Esophagus (tissue), 2 donors: ENCODE data around the gene FRAT1. TPM values are rescaled to one million over a fixed set of nuclear protein-coding genes. Genes with fewer than 3 reads are reported as not detected.
A peak's percentile ranks its signal among the peaks of the same experiment; 100 is the strongest.

Experiments used
- H3K27ac ChIP-seq, 2 donors: one replicate each; pipeline ENCODE4 v1.5.1; 2013; ENCODE audit warnings: low read depth in 2 of 2, mild to moderate bottlenecking in 2 of 2, inconsistent platforms in 1 of 2, low read length in 1 of 2, moderate library complexity in 1 of 2
- H3K27me3 ChIP-seq, 2 donors: one replicate each; pipeline ENCODE4 v1.6.1; 2013; ENCODE audit warnings: low read length in 2 of 2, control low read depth in 1 of 2, mild to moderate bottlenecking in 1 of 2; ENCODE audit not compliant: insufficient read depth in 2 of 2, control insufficient read depth in 1 of 2
- H3K36me3 ChIP-seq, 2 donors: one replicate each; pipeline ENCODE4 v1.6.1; 2013; ENCODE audit warnings: low read length in 1 of 2; ENCODE audit not compliant: control insufficient read depth in 2 of 2, insufficient read depth in 2 of 2
- H3K4me1 ChIP-seq, 2 donors: one replicate each; pipeline ENCODE4 v1.6.1; 2013; ENCODE audit warnings: low read length in 1 of 2; ENCODE audit not compliant: control insufficient read depth in 2 of 2, insufficient read depth in 2 of 2
- H3K4me3 ChIP-seq, 2 donors: one replicate each; pipeline ENCODE4 v1.5.1; 2013; ENCODE audit warnings: low read length in 2 of 2, mild to moderate bottlenecking in 2 of 2, low read depth in 1 of 2, moderate library complexity in 1 of 2
- H3K9me3 ChIP-seq, 2 donors: one replicate each; pipeline ENCODE4 v1.6.1; 2013; ENCODE audit warnings: mild to moderate bottlenecking in 2 of 2, low read depth in 1 of 2, low read length in 1 of 2, moderate library complexity in 1 of 2; ENCODE audit not compliant: control insufficient read depth in 2 of 2, insufficient read depth in 1 of 2
- WGBS, 2 donors: extraction: QIAGEN DNeasy Blood & Tissue Kit; methylation state at CpG; one replicate each; pipeline ENCODE4 v1.1.7; 2013; 5-methylcytosine and 5-hydroxymethylcytosine counted together
- polyA plus RNA-seq, 2 donors: library from polyadenylated mRNA; stranded (reverse); fragments of 200-250 nt; gene quantifications; one replicate each; pipeline ENCODE4 v1.2.3, GENCODE V29; 2013
- donor health status: healthy with polysubstance abuse.
- donor health status: Bipolar disorder and iron deficiency.

FRAT1 gene
- polyA plus RNA-seq, 2 donors: 1.2 to 1.8 TPM

DNA sequence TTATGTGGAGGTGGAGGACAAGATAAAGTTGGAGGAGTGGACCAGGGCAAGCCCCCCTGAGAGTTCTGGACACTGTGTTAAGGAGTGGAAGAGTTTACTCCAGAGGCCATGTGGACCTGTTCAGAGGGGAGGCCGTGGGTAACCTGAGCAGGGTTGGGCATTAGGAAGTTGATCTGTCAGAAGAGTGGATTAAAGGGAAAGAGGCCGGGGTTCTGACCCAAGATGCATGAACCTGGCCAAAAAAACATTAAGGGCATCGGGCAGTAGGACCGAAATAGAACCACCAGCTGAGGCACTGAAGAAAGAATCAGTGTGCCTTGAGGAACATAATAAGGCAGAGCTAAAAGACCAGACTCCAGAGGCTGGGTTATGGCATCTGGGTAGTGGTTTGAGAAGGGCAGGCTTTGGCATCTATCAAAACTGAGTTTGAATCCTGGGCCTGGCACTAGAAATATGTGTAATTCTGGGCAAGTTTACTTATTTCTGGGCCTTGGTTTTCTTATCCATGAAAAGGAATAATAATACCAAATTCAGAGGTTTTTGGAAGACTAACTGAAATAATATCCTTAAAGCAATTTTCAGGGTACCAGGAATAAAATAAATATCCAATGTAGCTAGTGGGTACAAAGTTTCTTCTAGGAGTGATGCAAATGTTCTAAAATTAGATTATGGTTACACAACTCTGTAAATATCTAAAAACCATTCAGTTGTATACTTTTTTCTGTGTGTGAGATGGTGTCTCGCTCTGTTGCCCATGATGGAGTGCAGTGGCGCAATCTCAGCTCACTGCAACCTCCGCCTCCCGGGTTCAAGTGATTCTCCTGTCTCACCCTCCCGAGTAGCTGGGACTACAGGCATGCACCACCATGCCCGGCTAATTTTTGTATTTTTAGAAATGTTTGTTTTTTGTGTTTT is 10.9 kb upstream of the FRAT1 start:
- Histone ChIP-seq H3K27me3 (no peaks in the 10 kb centered on the region), H3K27ac (no peak overlapping the region), H3K36me3 (no peaks in the 10 kb centered on the region), H3K4me3 (no peak overlapping the region), H3K9me3 (no peaks in the 10 kb centered on the region), H3K4me1 (no peaks in the 10 kb centered on the region)
- WGBS, 2 donors: 76 to 77% methylated on average over 10 of the region's 10 CpGs

DNA sequence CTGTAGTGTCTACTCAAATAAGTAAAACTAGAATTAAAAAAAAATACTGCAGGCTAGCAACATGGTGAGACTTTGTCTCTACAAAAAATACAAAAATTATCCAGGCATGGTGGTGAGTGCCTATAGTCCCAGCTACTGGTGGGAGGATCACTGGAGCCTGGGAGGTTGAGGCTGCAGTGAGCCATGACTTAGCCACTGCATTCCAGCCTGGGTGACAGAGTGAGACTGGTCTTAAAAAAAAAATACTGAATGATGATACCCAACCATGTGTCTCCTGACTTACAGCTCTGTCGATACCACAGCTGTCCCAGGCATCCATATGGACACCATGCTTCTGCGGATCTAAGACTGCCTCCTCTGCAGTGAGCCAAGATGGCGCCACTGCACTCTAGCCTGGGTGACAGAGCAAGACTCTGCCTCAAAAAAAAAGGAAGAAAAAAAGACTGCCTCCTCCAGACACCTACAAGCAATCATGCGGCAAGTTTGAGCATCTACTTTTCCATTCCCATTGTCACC is 7.9 kb upstream of the FRAT1 start:
- no peaks in the 10 kb centered on the region for H3K36me3 ChIP-seq
- no peak overlapping the region for H3K4me3 ChIP-seq
- H3K9me3 ChIP-seq: no peaks in the 10 kb centered on the region
- 95 to 96% methylated on average over 4 of the region's 4 CpGs for WGBS, 2 donors
- no peaks in the 10 kb centered on the region for H3K4me1 ChIP-seq
- H3K27me3 ChIP-seq: no peaks in the 10 kb centered on the region
- no peak overlapping the region for H3K27ac ChIP-seq

DNA sequence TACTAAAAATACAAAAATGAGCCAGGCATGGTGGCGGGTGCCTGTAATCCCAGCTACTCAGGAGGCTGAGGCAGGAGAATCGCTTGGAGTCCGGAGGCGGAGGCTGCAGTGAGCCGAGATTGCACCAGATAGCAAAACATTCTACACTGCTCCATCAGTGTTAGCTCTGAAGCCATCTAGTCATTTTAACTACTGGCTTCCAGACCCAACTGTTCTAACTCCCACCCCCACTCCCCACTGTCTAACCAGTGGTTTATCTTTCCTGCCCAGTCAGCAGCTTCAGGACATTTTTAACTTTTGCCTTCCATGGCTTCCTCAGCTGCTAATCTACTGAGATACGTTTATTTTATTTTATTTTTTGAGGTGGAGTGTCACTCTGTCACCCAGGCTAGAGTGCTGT is 6.2 kb upstream of the FRAT1 start:
- H3K36me3 ChIP-seq: no peaks in the 10 kb centered on the region
- no peaks in the 10 kb centered on the region for H3K4me1 ChIP-seq
- no peak overlapping the region for H3K27ac ChIP-seq
- no peaks in the 10 kb centered on the region for H3K9me3 ChIP-seq
- 84 to 89% methylated on average over 6 of the region's 6 CpGs for WGBS, 2 donors
- no peak overlapping the region for H3K4me3 ChIP-seq
- no peaks in the 10 kb centered on the region for H3K27me3 ChIP-seq

DNA sequence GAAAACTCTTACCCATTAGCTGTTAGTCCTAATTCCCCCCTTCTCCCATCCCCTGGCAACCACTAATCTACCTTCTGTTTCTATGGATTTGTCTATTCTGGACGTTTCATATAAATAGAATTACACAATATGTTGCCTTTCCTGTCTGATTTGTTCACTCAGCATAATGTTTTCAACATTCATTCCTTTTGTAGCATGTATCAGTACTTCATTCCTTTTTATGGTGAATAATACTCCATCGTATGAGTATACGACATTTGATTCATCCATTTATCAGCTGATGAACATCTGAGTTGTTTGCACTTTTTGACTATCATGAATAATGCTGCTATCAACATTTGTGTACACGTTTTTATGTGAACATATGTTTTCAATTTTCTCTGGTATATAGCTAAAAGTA is 4.4 kb upstream of the FRAT1 start:
- H3K4me3 ChIP-seq: no peak overlapping the region
- H3K9me3 ChIP-seq: no peaks in the 10 kb centered on the region
- no peak overlapping the region for H3K27ac ChIP-seq
- 45 to 52% methylated on average over 4 of the region's 4 CpGs for WGBS, 2 donors
- H3K27me3 ChIP-seq: no peaks in the 10 kb centered on the region
- no peaks in the 10 kb centered on the region for H3K36me3 ChIP-seq
- H3K4me1 ChIP-seq: no peaks in the 10 kb centered on the region

DNA sequence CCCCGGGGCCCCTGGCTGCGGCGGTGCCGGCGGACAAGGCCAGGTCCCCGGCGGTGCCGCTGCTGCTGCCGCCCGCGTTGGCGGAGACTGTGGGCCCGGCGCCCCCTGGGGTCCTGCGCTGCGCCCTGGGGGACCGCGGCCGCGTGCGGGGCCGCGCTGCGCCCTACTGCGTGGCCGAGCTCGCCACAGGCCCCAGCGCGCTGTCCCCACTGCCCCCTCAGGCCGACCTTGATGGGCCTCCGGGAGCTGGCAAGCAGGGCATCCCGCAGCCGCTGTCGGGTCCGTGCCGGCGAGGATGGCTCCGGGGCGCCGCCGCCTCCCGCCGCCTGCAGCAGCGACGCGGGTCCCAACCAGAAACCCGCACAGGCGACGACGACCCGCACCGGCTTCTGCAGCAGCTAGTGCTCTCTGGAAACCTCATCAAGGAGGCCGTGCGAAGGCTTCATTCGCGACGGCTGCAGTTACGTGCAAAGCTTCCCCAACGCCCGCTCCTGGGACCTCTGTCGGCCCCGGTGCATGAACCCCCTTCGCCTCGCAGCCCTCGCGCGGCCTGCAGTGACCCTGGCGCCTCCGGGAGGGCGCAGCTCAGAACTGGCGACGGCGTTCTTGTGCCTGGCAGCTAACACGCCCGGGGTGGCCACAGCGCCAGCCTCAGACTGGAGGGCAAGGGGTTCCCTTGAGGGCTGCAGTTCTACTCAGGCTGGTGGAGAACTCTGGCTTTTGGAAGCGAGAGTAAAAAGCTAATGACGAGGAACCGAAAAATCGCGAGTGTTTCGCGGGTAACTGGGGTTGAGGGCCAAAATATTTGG is 804 bp downstream of the FRAT1 start:
- H3K36me3 ChIP-seq: no peaks in the 10 kb centered on the region
- WGBS, 2 donors: 1% methylated on average over 77 to 83 of the region's 83 CpGs
- H3K27me3 ChIP-seq: no peaks in the 10 kb centered on the region
- H3K4me1 ChIP-seq: peaks cover 7 to 13% of the 10 kb centered on the region in 2 donors
- H3K27ac ChIP-seq: peak overlapping the region; percentile 97 to 99
- H3K9me3 ChIP-seq: no peaks in the 10 kb centered on the region
- peak overlapping the region; percentile 77 to 82 for H3K4me3 ChIP-seq

DNA sequence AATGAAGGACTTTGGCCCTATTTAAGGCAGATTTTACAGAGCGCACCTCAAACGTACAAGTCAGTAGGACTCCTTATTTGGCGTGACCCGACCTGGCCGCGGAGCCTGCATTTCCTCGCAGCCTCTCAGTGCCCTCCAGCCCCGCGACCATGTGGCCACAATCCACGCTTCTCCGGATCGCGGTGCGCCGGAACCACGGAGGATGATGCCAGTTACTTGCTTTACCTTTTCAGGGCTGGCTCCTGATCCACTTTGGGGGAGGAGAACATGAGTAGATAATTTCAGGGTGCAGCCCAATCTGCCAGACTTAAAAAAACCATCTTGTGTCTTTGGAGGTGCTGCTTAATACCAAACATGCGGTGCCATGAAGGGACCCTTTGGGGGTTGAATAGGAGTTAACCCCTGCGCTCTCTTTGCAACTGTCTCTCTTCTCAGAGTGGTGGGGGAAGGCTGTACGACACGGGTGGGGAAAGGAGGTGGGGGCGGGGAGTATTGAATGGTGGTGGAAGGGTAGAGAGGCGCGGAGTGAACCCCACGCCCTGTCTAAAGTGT is 1.5 kb downstream of the FRAT1 start:
- no peaks in the 10 kb centered on the region for H3K27me3 ChIP-seq
- H3K27ac ChIP-seq: no peak overlapping the region
- H3K36me3 ChIP-seq: no peaks in the 10 kb centered on the region
- peaks cover 7 to 13% of the 10 kb centered on the region in 2 donors for H3K4me1 ChIP-seq
- WGBS, 2 donors: 18 to 31% methylated on average over 24 of the region's 24 CpGs
- peak overlapping the region; percentile 77 to 82 for H3K4me3 ChIP-seq
- no peaks in the 10 kb centered on the region for H3K9me3 ChIP-seq

DNA sequence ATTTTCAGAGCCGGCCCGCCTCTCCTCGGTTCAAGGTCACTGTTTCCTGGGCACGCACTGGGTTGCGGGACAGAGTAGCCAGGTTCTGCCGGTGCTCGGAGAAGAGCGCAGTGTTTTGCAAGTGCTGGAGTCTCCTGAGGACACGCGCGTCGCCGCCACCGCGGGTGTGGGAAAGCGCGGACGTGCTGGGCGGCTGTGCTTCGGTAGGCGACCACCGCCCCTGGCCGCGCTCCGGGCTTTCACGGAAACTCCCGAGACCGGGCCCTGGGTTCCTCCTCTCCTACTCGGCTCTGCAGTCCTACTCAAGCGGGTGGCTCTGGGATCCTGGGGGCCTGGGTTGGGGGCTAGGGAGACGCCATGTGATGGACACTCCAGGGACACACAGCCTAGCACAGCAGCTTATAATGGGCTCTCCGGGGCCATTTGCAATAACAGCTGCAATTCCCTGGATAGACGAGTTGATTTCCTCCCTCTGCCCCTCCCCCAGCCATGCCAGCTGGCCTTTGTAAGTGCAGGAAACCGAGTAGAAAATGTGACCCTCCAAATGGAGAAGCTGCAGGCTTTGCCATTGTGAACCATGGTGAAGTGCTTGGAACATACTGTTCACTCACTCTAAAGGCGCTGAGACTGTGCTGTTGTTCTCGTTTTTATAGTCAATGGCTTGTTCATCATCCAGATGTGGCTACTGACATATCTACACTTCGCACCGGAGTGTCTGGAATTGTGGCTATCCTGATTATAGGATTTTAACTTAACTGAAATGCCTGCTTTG is 2.1 kb downstream of the FRAT1 start:
- Histone ChIP-seq H3K9me3 (no peaks in the 10 kb centered on the region), H3K4me3 (peak overlapping the region in 1 of 2 donors; percentile 77), H3K27ac (no peak overlapping the region), H3K27me3 (no peaks in the 10 kb centered on the region), H3K4me1 (peaks cover 7 to 13% of the 10 kb centered on the region in 2 donors), H3K36me3 (no peaks in the 10 kb centered on the region)
- 34 to 54% methylated on average over 37 to 38 of the region's 38 CpGs for WGBS, 2 donors

DNA sequence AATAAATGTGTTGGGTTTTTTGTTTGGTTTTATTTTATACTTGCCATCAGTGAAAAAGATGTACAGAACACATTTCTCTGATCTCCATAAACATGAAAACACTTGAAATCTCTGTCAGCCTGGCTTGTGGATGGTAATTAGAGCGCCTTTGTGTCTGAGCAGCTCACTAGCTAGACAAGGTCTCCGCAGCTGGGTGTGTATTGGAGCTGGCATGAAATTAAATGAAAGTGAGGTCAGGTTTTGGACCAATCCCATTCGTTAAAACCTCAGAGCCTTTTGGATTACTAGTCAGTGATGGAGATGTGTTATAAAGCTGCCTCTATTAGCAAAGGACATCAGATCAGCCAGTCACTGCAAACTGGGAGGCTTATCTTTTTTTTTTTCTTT is 2.7 kb downstream of the FRAT1 start:
- H3K27ac ChIP-seq: no peak overlapping the region
- H3K36me3 ChIP-seq: no peaks in the 10 kb centered on the region
- peaks cover 7 to 13% of the 10 kb centered on the region in 2 donors for H3K4me1 ChIP-seq

DNA sequence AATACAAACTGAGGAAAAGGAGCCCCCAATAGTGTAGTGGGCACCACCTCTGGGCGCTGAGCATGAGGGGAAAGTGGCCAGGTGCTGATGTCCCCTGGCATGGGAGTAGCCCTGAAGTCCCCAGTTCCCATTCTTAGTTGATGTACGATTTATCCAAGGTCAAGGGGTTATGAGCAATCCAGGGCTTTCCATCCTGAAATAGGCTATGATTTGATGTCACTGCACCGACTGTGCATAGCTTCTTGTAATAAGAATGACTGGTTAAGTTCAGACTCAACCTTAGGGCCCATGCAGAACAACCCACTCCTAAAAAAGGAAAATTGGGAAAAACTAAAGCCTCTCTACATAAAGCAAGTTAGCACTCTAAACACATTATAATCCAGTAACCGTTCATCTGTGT is 4.4 kb downstream of the FRAT1 start:
- no peaks in the 10 kb centered on the region for H3K27me3 ChIP-seq
- WGBS, 2 donors: 88 to 89% methylated on average over 4 of the region's 4 CpGs
- no peak overlapping the region for H3K27ac ChIP-seq
- H3K9me3 ChIP-seq: no peaks in the 10 kb centered on the region
- no peak overlapping the region for H3K4me3 ChIP-seq
- peaks cover 7 to 13% of the 10 kb centered on the region in 2 donors for H3K4me1 ChIP-seq
- no peaks in the 10 kb centered on the region for H3K36me3 ChIP-seq

More for the DNA sequence above, 2.7 kb downstream of the FRAT1 start:
- WGBS, 2 donors: 45 to 67% methylated on average over 3 of the region's 3 CpGs
- no peaks in the 10 kb centered on the region for H3K9me3 ChIP-seq
- H3K4me3 ChIP-seq: no peak overlapping the region
- H3K27me3 ChIP-seq: no peaks in the 10 kb centered on the region
